HG02798 (cell line): ENCODE results near the gene SNED1.

Experiments
- ATAC-seq: cut with Tn5 transposase; IDR thresholded peaks from one replicate; pipeline ENCODE4 v1.9.1; 2021; ENCODE audit warnings: mild to moderate bottlenecking; ENCODE audit not compliant: unreplicated experiment, poor library complexity

The SNED1 gene

DNA sequence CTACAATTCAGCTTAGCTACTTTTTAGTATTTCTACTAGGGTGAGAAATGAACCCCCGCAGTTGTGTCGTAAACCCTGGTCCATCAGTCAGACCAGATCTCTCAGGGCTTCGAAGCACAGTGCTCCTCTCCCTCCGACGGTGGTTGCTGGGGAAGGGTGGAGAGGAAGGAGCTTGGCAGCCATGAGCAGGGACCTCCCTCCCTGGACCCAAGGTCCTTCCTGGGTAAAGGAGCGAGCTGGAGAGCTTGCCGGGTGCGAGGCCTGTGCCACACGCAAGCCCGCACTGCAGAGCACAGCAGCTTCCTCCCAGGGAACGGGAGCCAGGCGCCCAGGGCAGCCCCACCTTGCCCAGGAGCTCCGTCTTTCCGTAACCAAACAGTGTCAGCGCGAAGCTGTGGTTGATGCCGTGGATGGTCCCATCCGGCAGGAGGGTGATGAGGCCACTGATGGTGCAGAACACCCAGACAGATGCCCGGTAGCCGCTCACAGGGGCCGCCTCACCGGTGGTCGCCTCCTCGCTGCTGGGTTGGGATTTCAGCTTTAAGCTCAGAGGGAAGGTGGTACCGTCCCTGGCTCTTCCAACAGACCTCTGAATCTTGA is 138.3 kb downstream of the SNED1 start:
- ATAC-seq, result no peak

DNA sequence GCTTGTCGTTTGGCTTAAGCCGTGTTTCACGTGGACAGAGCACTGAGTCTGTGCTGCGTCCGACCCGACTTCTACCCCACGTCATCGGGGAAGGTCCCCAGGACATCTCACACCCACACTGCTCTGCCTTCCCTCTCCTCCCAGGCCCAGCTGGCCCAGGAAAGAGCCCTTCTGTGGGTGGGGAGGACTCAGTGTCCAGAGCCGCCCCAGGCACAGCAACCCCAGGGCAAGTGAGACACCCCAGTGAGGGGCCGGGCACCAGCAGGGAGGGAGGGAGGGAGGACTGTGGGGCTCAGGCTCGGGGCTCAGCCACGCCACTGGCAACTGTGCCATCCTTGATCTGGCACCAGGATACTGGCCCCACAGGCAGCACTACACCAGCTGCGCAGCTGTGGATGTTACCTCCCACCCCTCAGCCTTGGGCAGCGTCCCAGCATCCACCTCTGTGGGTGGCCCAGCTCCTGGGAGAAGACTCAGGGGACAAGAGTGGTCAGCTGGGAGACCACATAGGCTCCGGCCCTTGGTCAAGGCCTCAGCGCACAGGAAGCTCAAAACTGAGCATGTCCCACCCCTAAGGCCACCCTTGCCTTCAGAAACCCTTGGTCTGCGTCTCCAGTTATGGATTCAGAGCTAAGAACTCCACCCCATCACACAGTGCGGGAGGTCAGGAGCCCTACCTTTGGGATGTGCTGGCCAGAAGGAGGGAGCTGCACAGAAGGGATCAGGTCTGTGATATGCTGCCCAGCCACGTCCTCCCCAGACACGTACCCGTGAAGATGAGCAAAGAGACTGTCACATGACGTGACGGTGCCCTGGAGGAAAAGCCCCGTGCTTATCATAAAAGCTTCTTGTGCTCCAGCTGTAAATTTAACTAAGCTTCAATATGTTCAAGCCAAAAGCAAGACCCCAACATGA is 139.1 kb downstream of the SNED1 start:
- no peak for ATAC-seq

- no peak for ATAC-seq
These were observed 140.1 kb downstream of the SNED1 start for GRCh38 chr2:241138471-241138870.

GRCh38 chr2:241139531-241140444 is 141.4 kb downstream of the SNED1 start:
- ATAC-seq, result no peak

- no peak for ATAC-seq
These were observed 142.0 kb downstream of the SNED1 start for GRCh38 chr2:241140445-241140840.

DNA sequence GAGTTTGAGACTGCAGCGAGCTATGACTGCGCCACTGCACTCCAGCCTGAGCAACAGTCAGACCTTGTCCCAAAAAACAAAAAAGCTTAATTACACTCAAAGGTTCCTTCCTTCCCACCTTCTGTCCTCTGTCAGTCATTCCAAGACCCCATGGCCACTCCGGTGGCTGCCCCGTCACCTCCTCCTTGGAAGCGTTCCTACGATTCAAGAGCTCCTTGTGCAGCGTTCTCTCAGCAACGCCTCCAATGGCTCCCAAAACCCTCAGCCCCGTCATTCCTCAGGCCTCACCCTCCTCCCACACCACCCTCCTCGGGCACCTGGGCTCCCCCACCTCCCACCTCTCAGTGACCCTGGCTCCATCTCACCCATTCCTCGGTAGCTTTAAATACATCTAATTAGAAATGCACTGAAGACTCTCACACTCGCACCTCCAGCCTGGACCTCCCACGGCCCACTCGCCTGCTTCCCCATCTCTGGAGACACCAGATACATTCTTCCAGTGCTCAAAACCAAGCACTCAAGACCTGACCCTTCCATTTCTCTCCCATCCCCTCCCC is 142.9 kb downstream of the SNED1 start:
- ATAC-seq, result no peak

DNA sequence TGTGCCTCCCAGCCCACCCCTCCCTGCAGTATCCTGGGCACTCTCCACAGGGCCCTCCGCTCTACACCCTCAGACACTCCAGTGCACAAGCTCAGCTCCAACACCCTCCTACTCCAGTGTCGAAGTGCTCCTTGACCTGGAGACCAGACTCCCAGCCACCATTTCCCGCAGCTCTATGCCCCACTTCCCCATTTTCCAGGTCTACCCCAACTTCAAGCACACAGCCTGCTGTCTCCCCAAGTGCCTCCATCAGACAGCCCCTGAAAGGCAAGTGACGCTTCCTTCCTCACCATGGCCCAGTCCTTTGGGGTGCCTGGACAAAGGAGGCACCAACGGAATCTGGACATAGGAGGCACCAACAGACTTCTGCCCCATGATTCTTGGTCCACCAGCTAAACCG is 143.6 kb downstream of the SNED1 start:
- no peak for ATAC-seq

- no peak for ATAC-seq
These were observed 144.2 kb downstream of the SNED1 start for GRCh38 chr2:241142593-241142992.
